ENCODE measurements around the gene CEACAM6. TPM values are rescaled to one million over a fixed set of nuclear protein-coding genes. Genes with fewer than 3 reads are reported as not detected.
"Not testable (repeated sequence)": the region's sequence is repeated elsewhere in the genome, so short reads cannot be mapped to it uniquely, and the experiment has no call there.

Gene CEACAM6
- total and polyA plus RNA-seq, 2 donors from 2014 or later, result not detected

GRCh38 chr19:41753936-41754529 is 1.3 kb upstream of the CEACAM6 start:
- no peaks in the 10 kb centered on the region for H3K36me3 ChIP-seq (ENCODE audit: control insufficient read depth in 2 of 3, insufficient read depth in 3 of 3, low read length in 3 of 3)
- peak; percentile 58 for TF ChIP-seq CTCF (IDR thresholded peaks at IDR 0.05; ENCODE audit: borderline replicate concordance, extremely low read depth, insufficient read depth)
- peak in 3 of 5 donors; percentile 13 to 34 (median 16) for DNase-seq
- no peaks in the 10 kb centered on the region for H3K27me3 ChIP-seq (ENCODE audit: control insufficient read depth, insufficient read depth, low read length)
- H3K4me1 ChIP-seq (ENCODE audit: control insufficient read depth in 2 of 3, insufficient read depth in 2 of 3, low read depth in 1 of 3, low read length in 3 of 3), result no peaks in the 10 kb centered on the region
- no peak overlapping the region for H3K27ac ChIP-seq (ENCODE audit: low read depth in 2 of 2, low read length in 2 of 2)
- H3K9me3 ChIP-seq (ENCODE audit: control insufficient read depth in 2 of 3, insufficient read depth in 1 of 3, low read length in 3 of 3), result no peaks in the 10 kb centered on the region
- no peak overlapping the region for H3K9ac ChIP-seq (ENCODE audit: low read length in 3 of 3)
- H3K4me3 ChIP-seq (ENCODE audit: low read length in 3 of 3), result no peak overlapping the region
- no peak for FAIRE-seq
- intact Hi-C loops (cut with DNase I), result no loop called here

- Histone ChIP-seq H3K9ac (ENCODE audit: low read length in 3 of 3) (no peak overlapping the region), H3K27ac (ENCODE audit: low read depth in 2 of 2, low read length in 2 of 2) (no peak overlapping the region), H3K9me3 (ENCODE audit: control insufficient read depth in 2 of 3, insufficient read depth in 1 of 3, low read length in 3 of 3) (no peaks in the 10 kb centered on the region), H3K4me3 (ENCODE audit: low read length in 3 of 3) (no peak overlapping the region), H3K4me1 (ENCODE audit: control insufficient read depth in 2 of 3, insufficient read depth in 2 of 3, low read depth in 1 of 3, low read length in 3 of 3) (no peaks in the 10 kb centered on the region), H3K36me3 (ENCODE audit: control insufficient read depth in 2 of 3, insufficient read depth in 3 of 3, low read length in 3 of 3) (no peaks in the 10 kb centered on the region), H3K27me3 (ENCODE audit: control insufficient read depth, insufficient read depth, low read length) (no peaks in the 10 kb centered on the region)
- no peak for DNase-seq
- intact Hi-C loops (cut with DNase I), result no loop called here
- no peak for FAIRE-seq
- TF ChIP-seq CTCF (IDR thresholded peaks at IDR 0.05; ENCODE audit: borderline replicate concordance, extremely low read depth, insufficient read depth), result no peak
Measured at GRCh38 chr19:41758846-41759245, 3.5 kb downstream of the CEACAM6 start.

GRCh38 chr19:41767115-41767514 is 11.8 kb downstream of the CEACAM6 start:
- intact Hi-C loops (cut with DNase I), result no loop called here
- Histone ChIP-seq H3K4me3 (ENCODE audit: low read length in 3 of 3) (no peak overlapping the region), H3K27me3 (ENCODE audit: control insufficient read depth, insufficient read depth, low read length) (no peaks in the 10 kb centered on the region), H3K27ac (ENCODE audit: low read depth in 2 of 2, low read length in 2 of 2) (no peak overlapping the region), H3K36me3 (ENCODE audit: control insufficient read depth in 2 of 3, insufficient read depth in 3 of 3, low read length in 3 of 3) (no peaks in the 10 kb centered on the region), H3K9ac (ENCODE audit: low read length in 3 of 3) (no peak overlapping the region), H3K9me3 (ENCODE audit: control insufficient read depth in 2 of 3, insufficient read depth in 1 of 3, low read length in 3 of 3) (no peaks in the 10 kb centered on the region), H3K4me1 (ENCODE audit: control insufficient read depth in 2 of 3, insufficient read depth in 2 of 3, low read depth in 1 of 3, low read length in 3 of 3) (no peaks in the 10 kb centered on the region)
- DNase-seq, result no peak
- no peak for FAIRE-seq
- no peak for TF ChIP-seq CTCF (IDR thresholded peaks at IDR 0.05; ENCODE audit: borderline replicate concordance, extremely low read depth, insufficient read depth)

- H3K27me3 ChIP-seq (ENCODE audit: control insufficient read depth, insufficient read depth, low read length); H3K4me1 ChIP-seq (ENCODE audit: control insufficient read depth in 2 of 3, insufficient read depth in 2 of 3, low read depth in 1 of 3, low read length in 3 of 3); FAIRE-seq; DNase-seq; H3K4me3 ChIP-seq (ENCODE audit: low read length in 3 of 3); intact Hi-C loops (cut with DNase I); H3K9ac ChIP-seq (ENCODE audit: low read length in 3 of 3); H3K27ac ChIP-seq (ENCODE audit: low read depth in 2 of 2, low read length in 2 of 2); H3K36me3 ChIP-seq (ENCODE audit: control insufficient read depth in 2 of 3, insufficient read depth in 3 of 3, low read length in 3 of 3); H3K9me3 ChIP-seq (ENCODE audit: control insufficient read depth in 2 of 3, insufficient read depth in 1 of 3, low read length in 3 of 3): not testable (repeated sequence)
Measured at GRCh38 chr19:41768105-41768504, 12.8 kb downstream of the CEACAM6 start.

Data from kidney (tissue), 14 donors.